DMS79 (cell line): ENCODE results near the gene SLC37A3.

ENCODE experiments used
- DNase-seq: peaks from one replicate; lab custom pipeline; 2025; lab: John Stamatoyannopoulos, UW

SLC37A3 gene

DNA sequence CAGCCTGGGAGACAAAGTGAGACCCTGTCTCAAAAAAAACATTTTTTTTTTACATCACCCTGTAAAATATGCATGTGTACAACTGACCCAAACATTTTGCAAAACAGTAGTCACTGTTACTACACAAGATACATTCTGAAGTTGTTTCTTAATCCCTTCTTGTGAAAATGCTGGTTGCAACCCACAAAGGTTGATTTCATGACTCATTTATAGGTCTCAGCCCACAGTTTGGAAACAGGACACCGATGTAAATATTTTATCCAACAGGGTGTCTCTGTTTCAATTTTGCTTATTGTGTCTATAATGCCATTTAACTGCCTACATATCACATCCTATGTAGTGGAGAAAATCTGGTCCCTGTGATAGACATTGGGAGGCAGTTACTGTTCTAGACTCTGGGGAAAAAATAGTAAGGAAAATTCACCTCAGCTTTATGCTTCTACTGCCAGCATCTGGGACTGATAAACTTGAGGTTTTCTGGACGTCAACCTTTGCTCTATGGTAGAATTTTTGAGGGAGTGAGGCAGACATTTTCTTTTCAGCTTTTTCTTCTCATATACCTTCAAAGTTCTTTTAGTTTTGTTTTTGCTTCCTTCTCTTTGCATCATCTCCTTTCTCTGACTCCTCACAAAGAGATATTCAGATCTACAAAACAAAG is 4.0 kb upstream of the SLC37A3 start:
- no peak for DNase-seq

DNA sequence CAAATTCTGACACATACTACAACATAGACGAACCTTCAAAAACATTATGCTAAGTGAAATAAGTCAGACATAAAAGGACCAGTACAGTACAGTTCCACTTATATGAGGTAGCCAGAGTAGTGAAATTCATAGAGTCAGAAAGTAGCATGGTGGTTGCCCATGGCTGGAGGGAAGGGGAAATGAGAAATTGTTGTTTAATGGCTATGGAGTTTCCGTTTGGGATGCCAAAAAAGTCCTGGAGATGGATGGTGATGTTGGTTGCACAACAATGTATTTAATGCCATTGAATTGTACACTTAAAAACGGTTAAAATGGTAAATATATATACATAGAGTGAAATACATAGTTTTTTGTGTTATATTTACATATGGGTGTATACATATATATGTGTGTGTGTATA is 2.1 kb upstream of the SLC37A3 start:
- DNase-seq = no peak

DNA sequence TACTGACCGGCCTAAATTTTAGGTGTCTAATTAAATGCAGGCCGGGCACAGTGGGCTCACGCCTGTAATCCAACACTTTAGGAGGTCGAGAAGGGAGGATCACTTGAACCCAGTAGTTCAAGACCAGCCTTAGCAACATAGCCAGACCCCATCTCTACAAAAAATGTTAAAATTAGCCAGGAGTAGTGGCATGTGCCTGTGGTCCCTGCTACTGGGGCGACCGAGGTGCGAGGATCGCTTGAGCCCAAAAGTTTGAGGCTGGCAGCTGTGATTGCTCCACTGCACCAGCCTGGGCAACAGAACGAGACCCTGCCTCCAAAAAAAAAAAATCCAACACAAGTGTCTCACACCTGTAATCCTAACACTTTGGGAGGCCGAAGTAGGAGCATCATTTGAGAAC is 491 bp upstream of the SLC37A3 start:
- no peak for DNase-seq

DNA sequence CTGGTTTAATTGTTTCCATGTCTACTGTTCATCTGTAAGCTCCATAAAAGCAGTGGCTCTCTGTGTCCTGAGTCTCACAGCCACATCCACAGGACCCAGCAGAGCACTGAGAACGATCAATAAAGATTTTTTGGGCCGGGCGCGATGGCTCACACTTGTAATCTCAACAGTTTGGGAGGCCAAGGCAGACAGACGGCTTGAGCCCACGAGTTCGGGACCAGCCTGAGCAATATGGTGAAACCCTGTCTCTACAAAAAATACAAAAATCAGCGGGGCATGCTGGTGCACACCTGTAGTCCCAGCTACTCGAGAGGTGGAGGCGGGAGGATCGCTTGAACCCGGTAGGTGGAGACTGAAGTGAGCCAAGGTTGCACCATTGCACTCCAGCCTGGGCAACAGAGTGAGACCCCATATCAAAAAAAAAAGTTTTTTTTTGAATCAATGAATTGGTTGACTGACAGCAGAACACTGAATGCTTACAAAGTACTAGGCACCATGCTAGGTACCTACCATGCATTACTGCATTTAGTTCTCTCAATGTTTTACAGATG is 4.5 kb downstream of the SLC37A3 start:
- no peak for DNase-seq

DNA sequence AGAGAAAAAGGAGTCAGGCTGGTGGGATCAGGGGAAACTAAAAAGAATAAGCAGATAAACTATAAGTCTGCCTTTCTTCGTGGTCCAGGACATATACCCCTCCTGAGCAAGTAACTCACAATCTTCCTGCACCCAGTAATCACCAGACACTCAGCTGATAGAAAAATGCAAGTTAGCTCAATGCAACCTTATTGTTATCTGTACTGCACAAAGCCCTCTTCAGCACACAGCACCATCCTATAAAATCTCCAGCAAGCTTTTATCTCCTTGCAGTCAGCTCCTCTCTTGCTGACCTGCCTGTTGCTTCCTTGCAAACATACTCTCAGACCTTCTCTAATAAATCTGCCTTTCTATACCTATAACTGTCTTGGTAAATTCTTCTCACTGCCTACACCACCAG is 6.7 kb downstream of the SLC37A3 start:
- no peak for DNase-seq

- DNase-seq = no peak
Observed at GRCh38 chr7:140390466-140391190, 7.7 kb downstream of the SLC37A3 start.

- no peak for DNase-seq
Observed at GRCh38 chr7:140390034-140390433, 8.3 kb downstream of the SLC37A3 start.

DNA sequence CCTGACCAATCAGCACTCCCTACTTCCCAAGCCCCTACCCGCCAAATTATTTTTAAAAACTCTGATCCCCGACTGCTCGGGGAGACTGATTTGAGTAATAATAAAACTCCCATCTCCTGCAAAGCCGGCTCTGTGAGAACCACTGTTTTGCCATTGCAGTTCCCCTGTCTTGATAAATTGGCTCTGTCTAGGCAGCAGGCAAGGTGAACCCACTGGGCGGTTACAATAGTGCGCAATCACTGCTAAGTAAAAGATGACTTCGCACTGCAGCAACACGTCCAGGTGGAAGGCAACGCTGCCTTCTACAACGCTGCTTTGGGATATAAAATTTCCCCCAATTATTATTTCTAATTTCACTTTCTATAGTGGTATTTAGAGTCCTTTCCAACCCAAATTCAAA is 8.9 kb downstream of the SLC37A3 start:
- no peak for DNase-seq

- DNase-seq = no peak
Observed at GRCh38 chr7:140384894-140385545, 13.3 kb downstream of the SLC37A3 start.

- DNase-seq = no peak
Observed at GRCh38 chr7:140383954-140384713, 14.2 kb downstream of the SLC37A3 start.

GRCh38 chr7:140375892-140376730 is 22.2 kb downstream of the SLC37A3 start:
- no peak for DNase-seq

DNA sequence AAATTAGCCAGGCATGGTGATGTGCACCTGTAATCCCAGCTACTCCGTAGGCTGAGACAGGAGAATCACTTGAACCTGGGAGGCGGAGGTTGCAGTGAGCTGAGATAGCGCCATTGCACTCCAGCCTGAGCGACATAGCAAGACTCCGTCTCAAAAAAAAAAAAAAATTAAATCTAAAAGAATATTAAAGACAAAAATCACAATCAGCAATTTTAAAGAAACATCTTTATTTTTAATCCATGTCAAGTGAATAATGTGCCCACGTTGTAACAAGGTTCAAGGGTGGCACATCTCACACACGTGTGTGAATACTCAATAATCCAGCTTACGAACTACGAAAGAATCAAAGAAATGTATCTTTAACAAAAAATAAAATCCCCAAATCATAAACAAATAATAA is 23.0 kb downstream of the SLC37A3 start:
- no peak for DNase-seq

DNA sequence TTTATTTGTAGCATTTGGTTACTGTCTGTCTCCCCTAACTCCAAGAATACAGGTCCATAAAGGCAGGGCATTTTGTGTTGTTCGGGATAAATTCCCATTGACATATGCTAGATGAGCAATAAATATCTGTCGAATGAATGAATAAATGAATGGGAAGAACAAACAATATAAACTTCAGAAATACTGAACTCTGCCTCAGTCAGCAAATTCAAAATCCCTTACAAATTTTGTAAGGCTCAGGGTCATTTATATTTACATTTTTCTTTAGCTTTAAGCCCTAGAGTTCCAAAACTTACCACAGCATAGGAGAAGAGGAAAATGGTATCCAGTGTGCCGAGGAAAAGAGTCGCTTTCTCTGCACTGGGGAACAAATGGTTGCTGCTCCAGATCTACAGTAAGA is 29.0 kb downstream of the SLC37A3 start:
- no peak for DNase-seq

DNA sequence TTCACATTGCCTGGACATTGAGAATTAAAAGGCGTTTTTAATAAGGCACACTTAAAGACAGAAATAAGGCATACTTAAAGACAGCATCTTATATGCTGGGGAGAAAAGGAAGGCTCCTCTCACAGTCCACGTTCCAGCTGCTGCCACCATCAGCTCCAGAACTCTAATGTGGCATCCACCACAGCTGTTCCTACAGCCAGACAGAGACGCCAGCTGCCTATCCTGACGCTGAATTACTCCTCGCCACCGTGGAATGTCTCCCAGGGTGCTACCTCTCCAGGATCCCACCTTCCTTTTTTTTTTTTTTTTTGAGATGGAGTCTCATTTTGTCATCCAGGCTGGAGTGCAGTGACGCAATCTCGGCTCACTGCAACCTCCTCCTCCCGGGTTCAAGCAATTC is 30.8 kb downstream of the SLC37A3 start:
- DNase-seq = no peak

GRCh38 chr7:140364819-140365218 is 33.5 kb downstream of the SLC37A3 start:
- DNase-seq = peak; percentile 8

GRCh38 chr7:140360697-140361229 is 37.6 kb downstream of the SLC37A3 start:
- DNase-seq = no peak

GRCh38 chr7:140358412-140359051 is 39.8 kb downstream of the SLC37A3 start:
- no peak for DNase-seq

- no peak for DNase-seq
Observed at GRCh38 chr7:140358024-140358411, 40.3 kb downstream of the SLC37A3 start.

- DNase-seq = no peak
Observed at GRCh38 chr7:140350056-140350455, 48.3 kb downstream of the SLC37A3 start.

DNA sequence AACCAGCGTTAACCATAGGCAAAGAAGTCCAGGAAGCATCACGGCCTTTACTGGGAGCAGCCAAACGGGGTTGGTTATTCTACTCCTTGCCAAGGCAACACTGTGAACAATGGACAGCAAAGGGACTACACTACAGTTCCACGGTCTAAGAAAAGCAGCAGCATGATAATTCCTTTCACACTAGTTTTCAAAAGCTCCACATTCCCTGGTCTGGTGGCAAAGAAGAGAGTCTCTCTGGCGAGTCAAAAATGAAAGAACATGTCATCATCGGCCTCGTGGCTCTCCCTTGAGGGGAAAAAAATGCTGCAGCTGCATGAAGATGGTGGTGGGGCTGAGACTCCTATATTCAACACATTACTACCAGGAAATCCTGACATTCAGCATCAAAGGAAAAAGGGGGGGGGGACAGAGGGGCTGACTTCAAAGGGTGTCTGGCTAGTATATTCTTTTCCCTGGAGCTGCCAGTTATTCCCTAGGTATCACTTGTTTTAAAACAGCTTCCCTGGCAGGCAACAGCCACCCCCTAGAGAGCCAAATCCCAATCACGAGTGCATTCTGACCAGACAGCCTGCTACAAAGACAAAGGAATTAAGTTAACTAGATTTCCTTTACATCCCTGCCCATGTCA is 49.1 kb downstream of the SLC37A3 start:
- DNase-seq = no peak
